Measurements from ENCODE around the gene TMF1.
A peak's percentile ranks its signal among the peaks of the same experiment; 100 is the strongest.

TMF1 gene, protein sequence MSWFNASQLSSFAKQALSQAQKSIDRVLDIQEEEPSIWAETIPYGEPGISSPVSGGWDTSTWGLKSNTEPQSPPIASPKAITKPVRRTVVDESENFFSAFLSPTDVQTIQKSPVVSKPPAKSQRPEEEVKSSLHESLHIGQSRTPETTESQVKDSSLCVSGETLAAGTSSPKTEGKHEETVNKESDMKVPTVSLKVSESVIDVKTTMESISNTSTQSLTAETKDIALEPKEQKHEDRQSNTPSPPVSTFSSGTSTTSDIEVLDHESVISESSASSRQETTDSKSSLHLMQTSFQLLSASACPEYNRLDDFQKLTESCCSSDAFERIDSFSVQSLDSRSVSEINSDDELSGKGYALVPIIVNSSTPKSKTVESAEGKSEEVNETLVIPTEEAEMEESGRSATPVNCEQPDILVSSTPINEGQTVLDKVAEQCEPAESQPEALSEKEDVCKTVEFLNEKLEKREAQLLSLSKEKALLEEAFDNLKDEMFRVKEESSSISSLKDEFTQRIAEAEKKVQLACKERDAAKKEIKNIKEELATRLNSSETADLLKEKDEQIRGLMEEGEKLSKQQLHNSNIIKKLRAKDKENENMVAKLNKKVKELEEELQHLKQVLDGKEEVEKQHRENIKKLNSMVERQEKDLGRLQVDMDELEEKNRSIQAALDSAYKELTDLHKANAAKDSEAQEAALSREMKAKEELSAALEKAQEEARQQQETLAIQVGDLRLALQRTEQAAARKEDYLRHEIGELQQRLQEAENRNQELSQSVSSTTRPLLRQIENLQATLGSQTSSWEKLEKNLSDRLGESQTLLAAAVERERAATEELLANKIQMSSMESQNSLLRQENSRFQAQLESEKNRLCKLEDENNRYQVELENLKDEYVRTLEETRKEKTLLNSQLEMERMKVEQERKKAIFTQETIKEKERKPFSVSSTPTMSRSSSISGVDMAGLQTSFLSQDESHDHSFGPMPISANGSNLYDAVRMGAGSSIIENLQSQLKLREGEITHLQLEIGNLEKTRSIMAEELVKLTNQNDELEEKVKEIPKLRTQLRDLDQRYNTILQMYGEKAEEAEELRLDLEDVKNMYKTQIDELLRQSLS

DNA sequence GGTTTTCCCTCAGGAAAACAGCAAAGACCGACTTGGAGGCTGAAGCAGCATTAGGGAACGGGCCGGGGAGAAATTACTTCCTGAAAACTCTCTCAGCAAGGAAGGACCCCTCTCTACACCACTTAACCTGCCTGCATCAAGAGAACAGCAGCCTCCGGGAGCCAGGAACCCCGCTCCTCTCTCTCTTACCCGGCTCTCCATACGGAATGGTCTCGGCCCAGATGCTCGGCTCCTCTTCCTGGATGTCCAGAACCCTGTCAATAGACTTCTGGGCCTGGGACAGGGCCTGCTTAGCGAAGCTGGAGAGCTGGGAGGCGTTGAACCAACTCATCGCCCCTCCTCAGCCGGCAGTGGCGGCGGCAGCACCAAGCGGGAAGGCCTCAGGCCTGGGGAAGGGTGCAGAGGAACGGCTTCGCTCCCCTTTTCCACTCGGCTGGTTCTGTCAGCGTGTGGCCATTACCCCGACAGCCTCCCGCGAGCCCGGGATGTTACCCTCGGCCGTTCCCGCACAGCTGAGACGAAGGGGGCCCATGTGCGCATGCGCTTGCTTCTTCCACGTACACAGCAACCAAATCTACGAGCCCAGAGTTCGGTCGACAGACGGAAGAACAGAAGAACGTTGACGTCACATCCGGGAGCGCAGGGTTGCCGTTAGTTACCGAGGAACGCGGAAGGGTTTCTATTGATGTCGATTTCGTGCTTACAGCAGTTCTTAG, at the start of gene TMF1:
TMF1 (minus strand) TSS at position 578 of the 716 bp plus-strand sequence; CDS start at position 331, 247 bp downstream.
- H3K27ac ChIP-seq = peak within 1 kb of the TSS; percentile 94 to 96
- intact Hi-C loops (cut with DNase I; ENCODE audit: low total_unique reads) = loop anchor here (5.0 to 10.0 kb wide), 2 partner anchors 35 to 47 kb away; no protein-coding TSS in a partner anchor
- H3K4me3 ChIP-seq = peak within 1 kb of the TSS; percentile 74 to 88
- DNase-seq = peak; percentile 99
- peaks cover 21 to 37% (median 36%) of the 10 kb centered on the region in 3 donors for H3K36me3 ChIP-seq
- TF ChIP-seq, protein P1, sequence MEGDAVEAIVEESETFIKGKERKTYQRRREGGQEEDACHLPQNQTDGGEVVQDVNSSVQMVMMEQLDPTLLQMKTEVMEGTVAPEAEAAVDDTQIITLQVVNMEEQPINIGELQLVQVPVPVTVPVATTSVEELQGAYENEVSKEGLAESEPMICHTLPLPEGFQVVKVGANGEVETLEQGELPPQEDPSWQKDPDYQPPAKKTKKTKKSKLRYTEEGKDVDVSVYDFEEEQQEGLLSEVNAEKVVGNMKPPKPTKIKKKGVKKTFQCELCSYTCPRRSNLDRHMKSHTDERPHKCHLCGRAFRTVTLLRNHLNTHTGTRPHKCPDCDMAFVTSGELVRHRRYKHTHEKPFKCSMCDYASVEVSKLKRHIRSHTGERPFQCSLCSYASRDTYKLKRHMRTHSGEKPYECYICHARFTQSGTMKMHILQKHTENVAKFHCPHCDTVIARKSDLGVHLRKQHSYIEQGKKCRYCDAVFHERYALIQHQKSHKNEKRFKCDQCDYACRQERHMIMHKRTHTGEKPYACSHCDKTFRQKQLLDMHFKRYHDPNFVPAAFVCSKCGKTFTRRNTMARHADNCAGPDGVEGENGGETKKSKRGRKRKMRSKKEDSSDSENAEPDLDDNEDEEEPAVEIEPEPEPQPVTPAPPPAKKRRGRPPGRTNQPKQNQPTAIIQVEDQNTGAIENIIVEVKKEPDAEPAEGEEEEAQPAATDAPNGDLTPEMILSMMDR (IDR thresholded peaks at IDR 0.05) = no peak
- no peaks in the 10 kb centered on the region for H3K9me3 ChIP-seq
- H3K4me1 ChIP-seq = peaks cover 0 to 46% (median 22%) of the 10 kb centered on the region in 4 donors
- no peaks in the 10 kb centered on the region for H3K27me3 ChIP-seq

DNA sequence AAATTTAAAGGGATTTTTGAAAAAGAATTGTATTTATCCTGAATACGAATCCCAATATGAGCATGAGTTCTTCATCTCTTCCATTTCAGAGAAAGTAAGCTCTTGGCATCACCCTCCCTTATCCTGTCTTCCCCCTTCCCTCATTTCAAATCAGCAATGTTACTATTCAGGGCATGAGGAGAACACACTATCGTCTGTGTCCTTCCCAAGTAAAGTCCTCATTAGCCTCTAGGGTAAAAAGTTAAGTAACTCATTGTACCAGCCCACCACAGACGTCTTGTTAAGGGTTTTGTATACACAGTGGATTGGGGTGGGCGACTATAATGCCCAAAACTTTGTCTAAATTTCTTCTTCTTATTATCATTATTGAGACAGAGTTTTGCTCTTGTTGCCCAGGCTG, 47.4 kb upstream of the TMF1 start:
- peaks cover 24 to 31% (median 28%) of the 10 kb centered on the region in 3 donors for H3K36me3 ChIP-seq
- TF ChIP-seq, protein P1 (IDR thresholded peaks at IDR 0.05) = no peak
- no peak overlapping the region for H3K4me3 ChIP-seq
- no peak overlapping the region for H3K27ac ChIP-seq
- DNase-seq = no peak
- intact Hi-C loops (cut with DNase I; ENCODE audit: low total_unique reads) = no loop called here
- H3K4me1 ChIP-seq = peaks cover 0 to 67% (median 31%) of the 10 kb centered on the region in 4 donors
- no peaks in the 10 kb centered on the region for H3K27me3 ChIP-seq
- H3K9me3 ChIP-seq = no peaks in the 10 kb centered on the region

DNA sequence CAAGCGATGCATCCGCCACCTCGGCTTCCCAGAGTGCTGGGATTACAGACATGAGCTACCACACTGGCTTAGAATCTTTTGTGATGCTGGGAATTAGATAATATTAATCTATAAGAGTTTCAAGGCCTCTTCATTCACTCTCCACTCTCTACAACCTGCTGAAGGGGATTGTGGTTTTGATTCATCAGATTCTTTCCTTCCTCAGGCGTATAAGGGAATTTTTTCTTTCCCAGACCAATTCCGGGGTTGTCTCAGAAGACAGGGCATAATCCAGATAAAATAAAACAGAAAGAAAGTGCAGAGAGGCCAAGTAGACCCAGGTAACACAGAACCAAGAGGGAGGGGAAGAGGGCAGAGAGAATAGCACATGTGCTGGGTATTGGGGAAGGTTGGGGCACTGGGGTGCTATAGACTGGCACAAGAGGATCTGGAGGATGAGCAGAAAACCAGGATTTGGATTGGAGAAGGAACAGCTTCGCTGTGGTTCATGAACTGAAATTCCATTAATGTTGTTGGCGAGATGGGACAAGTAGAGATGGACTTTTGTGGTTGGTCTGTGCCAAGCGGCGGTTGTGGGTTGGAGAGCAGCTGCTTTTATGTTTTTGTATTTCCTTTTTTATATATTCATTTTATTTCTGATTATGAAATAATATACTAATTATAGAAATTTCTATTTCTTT, 45.4 kb upstream of the TMF1 start:
- no peaks in the 10 kb centered on the region for H3K27me3 ChIP-seq
- H3K4me3 ChIP-seq = no peak overlapping the region
- H3K4me1 ChIP-seq = peaks cover 0 to 87% (median 48%) of the 10 kb centered on the region in 4 donors
- TF ChIP-seq, protein P1 (IDR thresholded peaks at IDR 0.05) = no peak
- H3K27ac ChIP-seq = peak overlapping the region in 1 of 2 donors; percentile 23
- intact Hi-C loops (cut with DNase I; ENCODE audit: low total_unique reads) = no loop called here
- H3K36me3 ChIP-seq = peaks cover 10 to 11% (median 10%) of the 10 kb centered on the region in 3 donors
- no peaks in the 10 kb centered on the region for H3K9me3 ChIP-seq
- no peak for DNase-seq

DNA sequence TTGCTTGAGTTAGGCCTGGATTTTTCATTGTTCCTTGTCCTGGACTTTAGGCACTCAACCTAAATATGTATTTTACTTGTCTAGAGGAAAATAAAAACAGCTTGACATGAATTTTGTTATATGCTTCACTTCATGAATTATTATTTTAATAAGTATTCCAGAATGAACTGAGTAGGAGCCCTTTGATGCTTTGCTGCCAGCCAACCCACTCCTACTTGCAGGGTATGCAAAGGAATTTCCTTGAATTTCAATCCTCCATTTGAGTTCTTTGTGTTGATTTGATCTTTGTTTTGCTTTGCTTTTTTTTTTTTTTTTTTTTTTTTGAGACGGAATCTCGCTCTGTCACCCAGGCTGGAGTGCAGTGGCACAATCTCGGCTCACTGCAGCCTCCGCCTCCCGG, 44.2 kb upstream of the TMF1 start:
- H3K4me1 ChIP-seq = peaks cover 0 to 97% (median 61%) of the 10 kb centered on the region in 4 donors
- intact Hi-C loops (cut with DNase I; ENCODE audit: low total_unique reads) = no loop called here
- peak overlapping the region; percentile 74 to 75 for H3K27ac ChIP-seq

More for the DNA sequence above, 44.2 kb upstream of the TMF1 start:
- no peak overlapping the region for H3K4me3 ChIP-seq
- TF ChIP-seq, protein P1 (IDR thresholded peaks at IDR 0.05) = no peak
- no peaks in the 10 kb centered on the region for H3K36me3 ChIP-seq
- H3K27me3 ChIP-seq = no peaks in the 10 kb centered on the region
- H3K9me3 ChIP-seq = no peaks in the 10 kb centered on the region
- no peak for DNase-seq

Data from tibial artery (tissue), 4 donors.